Mononuclear cell (primary cell): ENCODE measurements around the gene EVPLL. TPM values are rescaled to one million over a fixed set of nuclear protein-coding genes. Genes with fewer than 3 reads are reported as not detected.
"Not testable (repeated sequence)": the region's sequence is repeated elsewhere in the genome, so short reads cannot be mapped to it uniquely, and the experiment has no call there.

Experiments used
- H3K27me3 ChIP-seq: 2 replicates; pipeline ENCODE4 v1.6.0; 2011; ENCODE audit warnings: low read length, control low read depth; ENCODE audit not compliant: insufficient read depth
- H3K4me1 ChIP-seq: 2 replicates; pipeline ENCODE4 v1.5.1; 2011; ENCODE audit warnings: mild to moderate bottlenecking, low read length, control low read depth; ENCODE audit not compliant: insufficient read depth
- H3K4me3 ChIP-seq: 2 replicates; pipeline ENCODE4 v1.5.1; 2011; ENCODE audit warnings: mild to moderate bottlenecking, low read length, moderate library complexity
- H3K9me3 ChIP-seq: 2 replicates; pipeline ENCODE4 v1.5.1; 2011; ENCODE audit warnings: low read depth, mild to moderate bottlenecking, control low read depth, low read length
- total RNA-seq: library from RNA; depleted of rRNA; stranded (reverse); fragments of >200 nt; gene quantifications from one replicate; pipeline ENCODE4 v1.2.3, GENCODE V29; 2012

EVPLL gene
- total RNA-seq, 1 donor = not detected

DNA sequence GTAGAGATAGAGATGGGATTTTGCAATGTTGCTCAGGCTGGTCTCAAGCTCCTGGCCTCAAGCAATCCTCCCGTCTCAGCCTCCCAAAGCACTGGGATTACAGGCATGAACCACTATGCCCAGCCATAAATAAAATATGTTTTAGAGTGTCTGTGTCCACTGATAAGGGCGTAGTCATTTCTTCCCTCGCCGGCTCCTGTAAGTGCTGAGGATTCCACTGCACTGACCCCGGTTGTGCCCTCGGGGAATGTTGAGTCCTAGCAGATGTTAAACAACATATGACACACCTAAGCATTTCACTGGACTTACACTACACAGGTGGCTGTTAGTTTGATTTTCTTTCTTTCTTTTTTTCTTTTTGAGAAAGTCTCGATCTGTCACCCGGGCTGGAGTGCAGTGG is 8.6 kb upstream of the EVPLL start:
- H3K4me1 ChIP-seq = peaks cover under 1% of the 10 kb centered on the region
- H3K9me3 ChIP-seq = no peaks in the 10 kb centered on the region
- H3K27me3 ChIP-seq = no peaks in the 10 kb centered on the region
- H3K4me3 ChIP-seq = no peak overlapping the region

DNA sequence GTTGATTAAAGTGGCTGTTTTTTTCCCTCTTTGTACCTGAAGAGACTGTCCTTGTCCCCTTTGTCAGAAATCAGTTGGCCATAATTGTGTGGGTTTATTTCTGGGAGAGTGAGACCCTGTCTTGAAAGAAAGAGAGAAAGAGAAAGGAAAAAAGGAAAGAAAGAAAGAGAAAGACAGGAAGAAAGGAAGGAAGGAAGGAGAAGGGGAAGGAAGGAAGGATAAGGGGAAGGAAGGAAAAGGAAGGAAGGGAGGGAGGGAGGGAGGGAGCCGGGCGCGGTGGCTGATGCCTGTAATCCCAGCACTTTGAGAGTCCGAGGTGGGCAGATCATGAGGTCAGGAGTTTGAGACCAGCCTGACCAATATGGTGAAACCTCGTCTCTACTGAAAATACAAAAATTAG is 6.8 kb upstream of the EVPLL start:
- H3K27me3 ChIP-seq = no peaks in the 10 kb centered on the region
- no peaks in the 10 kb centered on the region for H3K4me1 ChIP-seq
- no peaks in the 10 kb centered on the region for H3K9me3 ChIP-seq
- no peak overlapping the region for H3K4me3 ChIP-seq

DNA sequence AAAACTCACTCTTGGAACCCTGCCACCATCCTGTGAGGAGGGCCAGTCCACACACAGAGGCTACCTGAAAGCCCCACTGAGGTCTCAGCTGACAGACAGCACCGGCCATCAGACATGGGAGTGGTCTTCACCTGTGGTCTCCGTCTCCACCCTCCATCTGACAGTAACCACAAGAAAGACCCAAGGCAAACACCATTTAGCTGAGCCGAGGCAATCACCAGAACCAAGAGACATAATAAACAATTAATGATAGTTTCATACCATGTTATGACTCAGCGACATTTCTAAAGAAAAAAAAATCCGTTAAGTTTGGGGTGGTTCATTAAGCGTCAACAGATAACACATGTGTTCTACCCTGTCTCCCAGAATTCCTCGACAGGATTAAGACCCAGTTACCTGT is 6.1 kb upstream of the EVPLL start:
- no peaks in the 10 kb centered on the region for H3K4me1 ChIP-seq
- no peaks in the 10 kb centered on the region for H3K9me3 ChIP-seq
- H3K27me3 ChIP-seq = no peaks in the 10 kb centered on the region
- H3K4me3 ChIP-seq = no peak overlapping the region

DNA sequence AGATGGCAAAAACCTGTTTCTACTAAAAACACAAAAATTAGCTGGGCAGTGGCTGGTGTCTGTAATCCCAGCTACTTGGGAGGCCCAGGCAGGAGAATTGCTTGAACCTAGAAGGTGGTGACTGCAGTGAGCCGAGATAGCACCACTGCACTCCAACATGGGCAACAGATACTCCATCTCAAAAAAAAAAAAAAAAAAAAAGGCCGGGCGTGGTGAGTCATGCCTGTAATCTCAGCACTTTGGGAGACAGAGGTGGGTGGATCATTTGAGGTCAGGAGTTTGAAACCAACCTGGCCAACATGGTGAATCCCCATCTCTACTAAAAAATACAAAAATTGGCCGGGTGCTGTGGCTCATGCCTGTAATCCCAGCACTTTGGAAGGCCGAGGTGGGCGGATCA is 4.4 kb upstream of the EVPLL start:
- not testable (repeated sequence) for H3K4me3 ChIP-seq, H3K9me3 ChIP-seq, H3K27me3 ChIP-seq
- peaks cover 11% of the 10 kb centered on the region for H3K4me1 ChIP-seq

DNA sequence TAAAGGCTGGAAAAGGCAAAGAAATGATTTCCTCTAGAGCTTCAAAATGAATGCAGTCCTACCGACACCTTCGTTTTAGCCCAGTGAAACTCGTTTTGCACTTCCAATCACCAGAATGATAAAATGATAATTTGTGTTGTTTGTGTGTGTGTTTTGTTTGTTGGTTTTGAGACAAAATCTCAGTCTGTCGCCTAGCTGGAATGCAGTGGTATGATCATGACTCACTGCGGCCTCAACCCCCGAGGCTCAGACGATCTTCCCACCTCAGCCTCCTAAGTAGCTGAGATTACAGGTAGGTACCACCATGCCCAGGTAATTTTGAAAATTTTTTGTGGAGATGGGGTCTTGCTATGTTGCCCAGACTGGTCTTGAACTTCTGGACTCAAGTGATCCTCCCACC is 3.4 kb upstream of the EVPLL start:
- H3K4me3 ChIP-seq = no peak overlapping the region
- H3K9me3 ChIP-seq = no peaks in the 10 kb centered on the region
- peaks cover 11% of the 10 kb centered on the region for H3K4me1 ChIP-seq
- H3K27me3 ChIP-seq = no peaks in the 10 kb centered on the region

DNA sequence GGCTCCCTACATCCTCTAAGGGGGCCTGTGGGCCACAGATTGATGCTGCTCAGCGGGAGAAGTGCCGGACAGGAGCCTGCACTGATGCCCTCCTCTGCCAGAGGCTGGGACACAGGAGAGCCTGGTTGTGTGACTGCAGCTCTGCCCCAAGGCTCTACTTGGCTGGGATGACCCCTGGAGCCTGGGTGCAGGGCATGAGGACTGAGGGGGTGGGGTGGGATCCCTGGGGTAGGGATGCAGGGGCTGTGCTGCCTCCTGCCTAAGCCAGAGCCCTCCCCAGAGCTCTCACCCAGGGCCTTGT is 577 bp downstream of the EVPLL start:
- H3K4me3 ChIP-seq = no peak overlapping the region
- H3K4me1 ChIP-seq = peaks cover 11% of the 10 kb centered on the region
- no peaks in the 10 kb centered on the region for H3K9me3 ChIP-seq
- peaks cover 2% of the 10 kb centered on the region for H3K27me3 ChIP-seq

DNA sequence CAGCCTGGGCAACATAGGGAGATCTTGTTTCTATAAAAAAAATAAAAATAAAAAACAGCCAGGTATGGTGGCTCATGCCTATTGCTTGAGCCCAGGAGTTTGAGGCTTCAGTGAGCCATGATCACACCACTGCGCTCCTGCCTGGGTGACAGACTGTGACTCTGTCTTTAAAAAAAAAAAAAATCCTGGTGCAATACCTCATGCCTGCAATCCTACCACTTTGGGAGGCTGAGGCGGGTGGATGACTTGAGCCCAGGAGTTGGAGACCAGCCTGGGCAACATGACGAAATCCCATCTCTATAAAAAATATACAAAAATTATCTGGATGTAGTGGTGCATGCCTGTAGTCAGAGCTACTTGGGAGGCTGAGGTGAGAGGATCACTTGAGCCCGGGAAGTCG is 1.0 kb downstream of the EVPLL start:
- peaks cover 11% of the 10 kb centered on the region for H3K4me1 ChIP-seq
- not testable (repeated sequence) for H3K4me3 ChIP-seq, H3K9me3 ChIP-seq, H3K27me3 ChIP-seq

DNA sequence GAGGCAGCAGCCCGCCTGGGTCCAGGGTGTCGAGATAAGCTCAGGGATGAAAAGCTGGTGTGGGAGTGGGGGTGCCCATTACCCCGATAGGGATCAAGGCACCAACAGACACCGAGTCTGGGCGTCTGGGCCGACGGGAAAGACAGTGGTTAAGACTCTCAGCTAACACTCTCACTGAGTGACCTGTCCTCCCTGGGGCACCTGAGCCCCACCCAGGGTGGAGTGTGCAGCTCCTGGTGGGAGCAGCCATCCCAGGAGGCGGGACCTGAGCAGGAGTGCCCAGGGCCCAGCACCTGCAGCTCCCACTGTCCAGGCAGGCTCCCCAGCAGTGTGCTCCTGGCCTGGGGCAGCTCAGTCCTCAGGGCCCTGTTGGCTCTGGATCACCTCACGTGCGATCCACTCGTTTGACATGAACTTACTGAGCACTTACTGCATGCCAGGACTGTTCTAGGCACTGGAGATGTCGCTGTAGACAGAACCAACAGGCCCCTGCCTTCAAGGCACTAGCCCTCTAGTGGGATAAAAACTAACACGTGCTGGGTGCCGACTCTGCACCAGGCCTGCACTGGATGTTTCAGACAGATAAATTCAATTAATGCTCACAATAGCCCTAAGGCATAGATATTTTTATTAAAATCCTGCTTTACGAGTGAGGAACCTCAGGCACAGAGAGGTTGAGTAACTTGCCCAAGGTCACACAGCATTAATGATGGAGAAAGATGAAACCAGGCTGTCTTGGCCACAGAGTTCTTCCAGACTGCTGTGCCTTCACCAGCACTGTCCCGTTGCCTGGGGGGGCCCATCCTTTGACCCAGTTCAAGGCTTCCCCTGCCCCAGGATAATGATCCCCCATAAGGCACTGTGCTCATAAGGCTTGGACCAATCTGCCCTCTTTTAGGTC is 1.9 kb downstream of the EVPLL start:
- Histone ChIP-seq H3K4me1 (peaks cover 11% of the 10 kb centered on the region), H3K9me3 (no peaks in the 10 kb centered on the region), H3K27me3 (peaks cover 2% of the 10 kb centered on the region), H3K4me3 (no peak overlapping the region)

DNA sequence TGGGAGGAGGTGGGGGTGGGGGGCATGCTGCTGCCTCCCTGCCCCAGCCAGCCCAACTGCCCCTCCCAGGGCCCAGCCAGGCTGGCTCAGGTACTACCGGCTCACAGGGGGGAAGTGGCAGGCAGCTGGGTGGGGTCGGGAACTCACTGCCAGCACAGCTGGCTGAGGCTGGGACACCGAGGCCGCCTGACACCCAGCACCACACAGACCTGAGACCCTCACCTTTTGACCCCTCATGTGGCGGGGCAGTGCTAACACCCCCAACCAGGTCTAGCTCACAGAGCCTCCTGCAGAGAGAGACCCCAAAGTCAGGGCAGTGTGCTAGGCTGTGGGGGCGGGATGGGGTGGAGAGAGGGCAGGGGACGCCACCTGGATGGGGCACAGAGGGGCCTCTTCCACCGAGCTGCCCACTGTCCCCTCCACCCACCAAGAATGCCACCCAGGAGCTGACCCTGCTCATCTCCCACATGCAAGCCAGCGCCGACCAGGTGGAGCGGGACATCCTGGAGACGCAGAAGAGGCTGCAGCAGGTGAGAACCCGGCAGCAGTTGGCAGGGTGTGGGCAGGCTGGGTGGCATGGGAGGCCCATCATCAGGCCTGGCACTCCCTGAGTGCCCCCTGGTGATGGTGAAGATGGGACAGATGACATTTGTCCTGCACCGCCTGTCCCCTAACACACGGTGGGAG is 3.0 kb downstream of the EVPLL start:
- Histone ChIP-seq H3K27me3 (peaks cover 2% of the 10 kb centered on the region), H3K9me3 (no peaks in the 10 kb centered on the region), H3K4me1 (peaks cover 11% of the 10 kb centered on the region), H3K4me3 (no peak overlapping the region)

DNA sequence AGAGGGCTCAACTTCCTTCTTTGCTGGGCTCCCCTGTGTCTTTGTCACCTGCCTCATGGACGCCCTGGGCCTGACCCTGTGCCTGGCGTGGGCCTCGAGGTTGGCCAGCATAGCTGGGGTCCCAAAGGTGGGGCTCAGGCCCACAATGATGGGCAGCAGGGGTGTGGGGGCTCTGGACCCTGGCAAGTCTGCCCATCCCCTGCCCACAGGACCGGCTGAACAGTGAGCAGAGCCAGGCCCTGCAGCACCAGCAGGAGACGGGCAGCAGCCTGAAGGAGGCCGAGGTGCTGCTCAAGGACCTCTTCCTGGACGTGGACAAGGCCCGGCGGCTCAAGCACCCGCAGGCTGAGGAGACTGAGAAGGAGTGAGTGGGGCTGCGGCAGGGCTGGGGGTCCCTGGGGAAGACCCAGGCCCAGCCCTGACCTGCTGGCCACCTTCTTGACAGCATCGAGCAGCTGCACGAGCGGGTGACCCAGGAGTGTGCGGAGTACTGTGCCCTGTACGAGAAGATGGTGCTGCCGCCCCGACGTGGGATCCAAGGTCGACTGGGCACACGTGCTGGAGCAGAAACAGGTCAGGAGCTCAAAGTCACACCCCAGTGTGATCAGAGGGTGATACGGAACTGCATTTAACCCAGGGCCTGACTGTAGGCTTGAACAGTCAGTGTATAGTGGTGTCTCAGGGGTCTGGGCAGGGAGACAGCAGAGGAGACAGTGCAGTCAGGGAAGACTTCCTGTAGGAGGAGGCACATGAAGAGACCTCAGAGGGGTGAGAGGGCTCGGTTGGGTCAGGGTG is 3.8 kb downstream of the EVPLL start:
- H3K9me3 ChIP-seq = no peaks in the 10 kb centered on the region
- no peak overlapping the region for H3K4me3 ChIP-seq
- H3K4me1 ChIP-seq = peaks cover 11% of the 10 kb centered on the region
- peaks cover 2% of the 10 kb centered on the region for H3K27me3 ChIP-seq

DNA sequence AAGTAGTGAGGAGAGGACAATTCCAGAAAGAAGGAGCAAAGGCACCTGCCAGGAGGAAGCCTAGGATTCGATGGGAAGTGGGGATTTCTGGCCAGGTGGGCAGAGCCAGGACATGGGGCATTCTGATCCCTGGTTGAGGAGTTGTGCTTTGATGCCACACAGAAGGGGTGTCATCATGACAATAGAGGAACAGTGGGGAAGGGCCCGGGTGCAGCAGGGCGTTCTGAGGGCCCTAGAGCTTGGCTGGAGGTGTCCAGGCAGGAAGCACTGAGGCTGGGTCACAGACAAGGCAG is 4.3 kb downstream of the EVPLL start:
- Histone ChIP-seq H3K4me3 (no peak overlapping the region), H3K27me3 (peaks cover 2% of the 10 kb centered on the region), H3K4me1 (peaks cover 11% of the 10 kb centered on the region), H3K9me3 (no peaks in the 10 kb centered on the region)

DNA sequence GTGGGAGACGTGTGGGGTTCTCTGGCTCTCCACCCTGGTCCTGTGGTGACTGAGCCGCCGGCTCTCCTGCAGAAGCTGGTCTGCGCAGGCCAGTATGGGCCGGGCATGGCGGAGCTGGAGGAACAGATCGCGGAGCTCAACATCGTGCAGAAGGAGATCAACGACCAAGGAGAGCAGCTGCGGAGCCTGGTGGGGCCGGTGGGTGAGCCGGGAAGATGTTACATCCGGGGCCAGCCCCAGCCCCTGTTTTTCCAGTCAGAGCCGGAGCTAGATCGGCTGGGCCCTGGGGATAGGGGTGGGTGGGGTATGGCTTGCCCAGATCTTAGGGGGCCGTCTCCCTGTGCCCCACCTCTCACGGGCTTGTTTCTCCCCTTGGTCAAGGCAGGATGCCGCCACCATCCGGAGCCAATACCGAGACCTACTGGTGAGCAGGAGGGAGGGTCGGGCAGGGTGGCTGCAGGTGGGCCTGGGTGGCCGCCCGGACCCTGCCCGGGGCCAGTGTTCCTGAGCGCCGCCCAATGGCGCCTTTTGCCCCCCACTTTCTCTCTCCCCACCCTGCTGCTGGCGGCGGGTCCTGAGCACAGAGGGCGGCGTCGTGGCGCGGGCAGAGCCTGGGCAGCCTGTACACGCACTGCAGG is 5.0 kb downstream of the EVPLL start:
- H3K9me3 ChIP-seq = no peaks in the 10 kb centered on the region
- no peak overlapping the region for H3K4me3 ChIP-seq
- peaks cover 5% of the 10 kb centered on the region for H3K4me1 ChIP-seq
- peaks cover 2% of the 10 kb centered on the region for H3K27me3 ChIP-seq

DNA sequence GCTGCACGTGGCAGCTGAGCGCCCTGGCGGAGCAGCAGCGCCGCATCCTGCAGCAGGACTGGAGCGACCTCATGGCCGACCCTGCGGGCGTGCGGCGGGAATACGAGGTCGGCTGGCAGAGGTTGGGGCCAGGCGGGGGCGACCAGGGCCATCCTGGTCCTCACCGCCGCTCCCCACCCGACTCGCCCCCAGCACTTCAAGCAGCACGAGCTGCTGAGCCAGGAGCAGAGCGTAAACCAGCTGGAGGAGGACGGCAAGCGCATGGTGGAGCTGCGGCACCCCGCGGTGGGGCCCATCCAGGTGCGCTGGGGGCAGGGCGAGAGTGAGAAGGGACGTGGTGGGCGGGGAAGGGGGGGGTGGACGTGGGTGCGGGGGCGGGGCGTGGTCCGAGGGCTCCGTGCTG is 5.5 kb downstream of the EVPLL start:
- H3K4me3 ChIP-seq, H3K4me1 ChIP-seq, H3K27me3 ChIP-seq, H3K9me3 ChIP-seq: not testable (repeated sequence)

DNA sequence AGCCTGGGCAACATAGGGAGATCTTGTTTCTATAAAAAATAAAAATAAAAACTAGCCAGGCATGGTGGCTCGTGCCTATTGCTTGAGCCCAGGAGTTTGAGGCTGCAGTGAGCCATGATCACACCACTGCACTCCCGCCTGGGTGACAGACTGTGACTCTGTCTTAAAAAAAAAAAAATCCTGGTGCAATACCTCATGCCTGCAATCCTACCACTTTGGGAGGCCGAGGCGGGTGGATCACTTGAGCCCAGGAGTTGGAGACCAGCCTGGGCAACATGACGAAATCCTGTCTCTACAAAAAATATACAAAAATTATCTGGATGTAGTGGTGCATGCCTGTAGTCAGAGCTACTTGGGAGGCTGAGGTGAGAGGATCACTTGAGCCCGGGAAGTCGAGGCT is 6.7 kb downstream of the EVPLL start:
- not testable (repeated sequence) for H3K9me3 ChIP-seq, H3K4me1 ChIP-seq, H3K27me3 ChIP-seq, H3K4me3 ChIP-seq

DNA sequence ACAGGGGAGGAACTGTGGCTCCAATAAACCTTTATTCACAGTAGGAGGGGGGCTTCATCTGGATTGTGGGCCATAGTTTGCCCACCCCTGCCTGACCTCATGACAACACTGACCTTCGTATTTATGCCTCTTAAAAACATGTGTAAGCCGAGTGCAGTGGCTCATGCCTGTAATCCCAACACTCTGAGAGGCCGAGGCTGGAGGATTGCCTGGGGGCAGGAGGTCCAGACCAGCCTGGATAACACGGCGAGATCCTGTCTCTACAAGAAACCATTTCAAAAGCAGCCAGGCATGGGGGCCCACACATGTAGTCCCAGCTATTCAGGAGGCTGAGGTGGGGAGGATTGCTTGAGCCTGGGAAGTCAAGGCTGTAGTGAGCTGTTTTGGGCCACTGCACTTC is 10.0 kb downstream of the EVPLL start:
- H3K27me3 ChIP-seq, H3K4me1 ChIP-seq, H3K9me3 ChIP-seq, H3K4me3 ChIP-seq: not testable (repeated sequence)
